Ascending aorta (tissue), 2 donors: ENCODE data around the gene SLC7A1. TPM values are rescaled to one million over a fixed set of nuclear protein-coding genes. Genes with fewer than 3 reads are reported as not detected.

Source experiments
- DNase-seq, 2 donors: peaks; one replicate each; pipeline ENCODE4 v3.0.0-alpha.2; 2019; ENCODE audit warnings: low spot score in 2 of 2
- H3K27ac ChIP-seq, 2 donors: fragments of 200-600 bp; sonication (generic); one replicate each; pipeline ENCODE4 v1.5.1; 2016 to 2017; ENCODE audit warnings: mild to moderate bottlenecking in 1 of 2
- H3K27me3 ChIP-seq: fragments of 200-600 bp; sonication (generic); one replicate; pipeline ENCODE4 v1.5.1; 2017
- H3K36me3 ChIP-seq, 2 donors: fragments of 200-600 bp; sonication (generic); one replicate each; pipeline ENCODE4 v1.5.1; 2016
- H3K4me1 ChIP-seq, 2 donors: fragments of 200-600 bp; sonication (generic); one replicate each; pipeline ENCODE4 v1.5.1; 2016 to 2017; ENCODE audit warnings: mild to moderate bottlenecking in 1 of 2
- H3K4me3 ChIP-seq, 2 donors: fragments of 200-600 bp; sonication (generic); one replicate each; pipeline ENCODE4 v1.5.1; 2016 to 2017; ENCODE audit warnings: mild to moderate bottlenecking in 1 of 2
- H3K9me3 ChIP-seq, 2 donors: fragments of 200-600 bp; sonication (generic); one replicate each; pipeline ENCODE4 v1.5.1; 2016
- intact Hi-C: fragments of 100-400 bp; cut with DNase I; formaldehyde crosslinking; loops from one replicate; pipeline ENCODE4 v1.15.1; 2023
- total RNA-seq: library from RNA; depleted of rRNA; stranded (reverse); fragments of >200 nt; gene quantifications from one replicate; pipeline ENCODE4 v1.1.0, GENCODE V29; 2016
- TF ChIP-seq, protein P1 (sequence below), 3 experiments: fragments of 200-600 bp in 2 of 3; fragments of 450-650 bp in 1 of 3; sonication (generic) in 2 of 3; IDR thresholded peaks; one replicate each; pipeline ENCODE4 v1.5.1; 2016 to 2019; ENCODE audit warnings: antibody characterized with exemption in 3 of 3, mild to moderate bottlenecking in 1 of 3, moderate library complexity in 1 of 3

The SLC7A1 gene
- total RNA-seq, 1 donor from 2014 or later = 17.2 TPM

DNA sequence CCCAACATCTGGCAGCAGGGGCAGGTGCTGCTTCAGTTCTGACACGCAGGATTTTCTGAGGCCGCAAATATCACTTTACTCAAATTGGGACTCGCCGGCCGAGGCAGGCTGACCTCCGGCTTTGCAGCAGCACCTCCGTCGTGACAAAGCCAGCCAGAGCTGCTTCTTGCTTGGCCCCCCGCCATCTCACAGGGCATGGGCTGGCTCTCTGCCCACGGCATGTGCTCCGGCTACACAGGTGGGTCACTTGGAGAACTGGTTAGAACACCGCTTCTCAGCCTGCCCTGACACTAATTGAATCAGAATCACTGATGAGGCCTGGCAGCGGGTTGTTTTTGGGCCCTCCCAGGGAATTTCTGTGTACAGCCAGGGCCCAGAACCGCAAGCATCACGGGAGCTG, 112.3 kb downstream of the SLC7A1 start:
- H3K27ac ChIP-seq = no peak overlapping the region
- no peak overlapping the region for H3K4me3 ChIP-seq
- no peaks in the 10 kb centered on the region for H3K4me1 ChIP-seq
- no peaks in the 10 kb centered on the region for H3K9me3 ChIP-seq
- H3K27me3 ChIP-seq = no peaks in the 10 kb centered on the region
- intact Hi-C loops = no loop called here
- H3K36me3 ChIP-seq = peaks cover 3 to 9% of the 10 kb centered on the region in 2 donors
- TF ChIP-seq, protein P1, sequence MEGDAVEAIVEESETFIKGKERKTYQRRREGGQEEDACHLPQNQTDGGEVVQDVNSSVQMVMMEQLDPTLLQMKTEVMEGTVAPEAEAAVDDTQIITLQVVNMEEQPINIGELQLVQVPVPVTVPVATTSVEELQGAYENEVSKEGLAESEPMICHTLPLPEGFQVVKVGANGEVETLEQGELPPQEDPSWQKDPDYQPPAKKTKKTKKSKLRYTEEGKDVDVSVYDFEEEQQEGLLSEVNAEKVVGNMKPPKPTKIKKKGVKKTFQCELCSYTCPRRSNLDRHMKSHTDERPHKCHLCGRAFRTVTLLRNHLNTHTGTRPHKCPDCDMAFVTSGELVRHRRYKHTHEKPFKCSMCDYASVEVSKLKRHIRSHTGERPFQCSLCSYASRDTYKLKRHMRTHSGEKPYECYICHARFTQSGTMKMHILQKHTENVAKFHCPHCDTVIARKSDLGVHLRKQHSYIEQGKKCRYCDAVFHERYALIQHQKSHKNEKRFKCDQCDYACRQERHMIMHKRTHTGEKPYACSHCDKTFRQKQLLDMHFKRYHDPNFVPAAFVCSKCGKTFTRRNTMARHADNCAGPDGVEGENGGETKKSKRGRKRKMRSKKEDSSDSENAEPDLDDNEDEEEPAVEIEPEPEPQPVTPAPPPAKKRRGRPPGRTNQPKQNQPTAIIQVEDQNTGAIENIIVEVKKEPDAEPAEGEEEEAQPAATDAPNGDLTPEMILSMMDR (IDR thresholded peaks at IDR 0.05) = no peak
- peak in 1 of 2 donors; percentile 24 for DNase-seq

DNA sequence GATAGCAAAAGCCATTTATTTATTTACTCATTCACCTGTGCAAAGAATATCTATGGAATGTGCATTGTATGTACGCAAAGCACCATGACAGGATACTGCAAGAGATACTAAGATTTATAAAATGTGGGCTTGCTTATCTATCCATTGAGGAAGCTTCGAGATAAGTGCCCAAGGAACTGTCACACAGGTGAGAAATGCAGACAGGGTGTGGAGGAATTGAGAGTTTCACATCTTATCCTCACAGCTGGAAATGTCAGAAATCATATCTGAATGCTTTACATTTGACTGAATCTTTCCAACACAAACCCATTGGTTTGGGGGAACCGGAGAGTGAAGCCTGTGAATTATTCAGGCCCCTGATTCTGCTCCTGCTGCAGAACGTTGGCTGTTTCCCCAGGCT, 113.0 kb downstream of the SLC7A1 start:
- Histone ChIP-seq H3K27me3 (no peaks in the 10 kb centered on the region), H3K9me3 (no peaks in the 10 kb centered on the region), H3K4me1 (no peaks in the 10 kb centered on the region), H3K4me3 (no peak overlapping the region), H3K27ac (no peak overlapping the region), H3K36me3 (peaks cover 3 to 9% of the 10 kb centered on the region in 2 donors)
- TF ChIP-seq, protein P1 (IDR thresholded peaks at IDR 0.05) = no peak
- peak in 1 of 2 donors; percentile 1 for DNase-seq
- intact Hi-C loops = no loop called here

DNA sequence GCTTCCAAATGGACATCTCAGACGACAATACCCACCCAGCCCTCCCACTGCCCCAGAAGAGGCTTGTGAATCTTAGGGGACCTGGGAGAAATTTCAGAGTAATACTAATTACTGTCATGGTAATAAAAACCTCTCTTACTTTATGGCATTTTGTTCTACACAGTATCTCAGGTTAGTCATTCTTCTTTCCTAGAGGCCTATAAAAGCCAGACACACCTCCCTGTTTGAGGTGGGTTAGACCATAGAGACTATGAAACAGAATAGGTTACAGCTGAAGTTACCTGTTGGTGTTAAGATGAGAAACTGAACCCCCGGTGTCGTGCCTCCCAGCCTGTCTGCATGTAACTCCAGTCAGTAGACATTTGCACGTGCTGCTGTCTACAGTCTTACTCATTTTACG, 113.9 kb downstream of the SLC7A1 start:
- Histone ChIP-seq H3K27me3 (no peaks in the 10 kb centered on the region), H3K27ac (no peak overlapping the region), H3K4me3 (no peak overlapping the region), H3K4me1 (no peaks in the 10 kb centered on the region), H3K36me3 (peaks cover 3 to 9% of the 10 kb centered on the region in 2 donors), H3K9me3 (no peaks in the 10 kb centered on the region)
- TF ChIP-seq, protein P1 (IDR thresholded peaks at IDR 0.05) = no peak
- peak in 1 of 2 donors; percentile 39 for DNase-seq
- intact Hi-C loops = no loop called here

DNA sequence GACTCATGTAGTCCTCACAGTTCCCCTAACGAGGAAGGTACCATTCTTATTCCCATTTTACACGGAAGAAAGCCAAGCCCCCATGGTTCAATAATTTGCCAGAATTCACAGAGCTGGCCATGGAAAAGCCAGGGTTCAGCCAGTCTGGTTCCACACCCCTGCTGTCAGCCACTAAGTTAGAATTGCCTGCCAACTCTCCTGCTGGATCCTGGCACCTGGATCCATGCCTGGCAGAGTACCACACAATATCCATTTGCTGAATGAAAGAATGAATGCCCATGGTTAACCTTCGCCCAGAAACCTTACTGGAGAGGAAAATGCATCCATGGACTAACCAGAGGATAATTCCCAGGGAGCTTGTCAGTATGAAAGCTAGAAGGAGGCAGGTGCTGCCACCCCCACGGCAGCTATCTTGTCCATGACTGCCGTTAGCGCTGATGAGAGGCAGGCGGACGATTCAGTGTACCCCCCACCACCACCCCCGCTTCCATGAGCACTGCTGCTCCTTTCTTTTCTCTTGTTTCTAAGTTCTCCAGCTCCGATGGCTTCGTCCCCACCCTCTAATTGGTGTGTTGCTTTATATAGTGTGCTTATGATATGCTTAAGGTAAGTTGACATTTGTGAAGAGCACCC, 114.5 kb downstream of the SLC7A1 start:
- peaks cover 3 to 9% of the 10 kb centered on the region in 2 donors for H3K36me3 ChIP-seq
- TF ChIP-seq, protein P1 (IDR thresholded peaks at IDR 0.05) = no peak
- H3K27me3 ChIP-seq = no peaks in the 10 kb centered on the region
- no peak overlapping the region for H3K27ac ChIP-seq
- H3K4me1 ChIP-seq = no peaks in the 10 kb centered on the region
- intact Hi-C loops = no loop called here
- no peaks in the 10 kb centered on the region for H3K9me3 ChIP-seq
- DNase-seq = peak in 1 of 2 donors; percentile 39
- no peak overlapping the region for H3K4me3 ChIP-seq

DNA sequence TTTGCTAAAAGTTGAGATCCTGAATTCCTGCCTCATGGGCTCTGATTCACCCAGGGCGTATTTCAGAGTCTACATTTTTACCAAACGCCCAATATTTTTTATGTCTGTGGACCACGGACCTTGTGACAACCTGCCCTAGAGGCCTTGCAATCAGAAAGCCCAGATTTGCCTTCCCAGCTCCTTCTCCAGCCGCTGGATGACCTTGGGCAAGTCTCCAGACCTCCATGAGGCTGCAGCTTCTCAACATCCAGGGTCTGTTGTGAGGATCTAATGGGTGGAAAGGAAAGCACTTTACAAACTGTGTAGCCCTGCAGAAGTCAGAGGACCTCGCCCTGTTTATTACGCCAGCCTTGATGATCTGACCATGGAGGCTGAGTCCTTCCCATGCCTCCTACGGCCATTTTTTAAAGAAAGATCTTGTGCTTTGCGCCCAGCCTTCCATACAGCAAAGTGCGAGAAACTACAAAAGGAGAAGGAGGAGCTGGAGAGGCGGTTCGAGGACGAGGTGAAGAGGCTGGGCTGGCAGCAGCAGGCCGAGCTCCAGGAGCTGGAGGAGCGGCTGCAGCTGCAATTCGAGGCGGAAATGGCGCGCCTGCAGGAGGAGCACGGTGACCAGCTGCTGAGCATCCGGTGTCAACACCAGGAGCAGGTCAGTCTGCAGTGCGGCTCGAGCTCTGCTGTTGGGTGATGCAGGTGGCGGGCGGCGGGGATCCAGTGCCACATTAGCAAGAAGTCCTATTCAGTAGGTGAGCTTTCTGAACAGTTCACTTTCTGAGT, 115.6 kb downstream of the SLC7A1 start:
- Histone ChIP-seq H3K36me3 (peaks cover 3 to 9% of the 10 kb centered on the region in 2 donors), H3K9me3 (no peaks in the 10 kb centered on the region), H3K27ac (no peak overlapping the region), H3K27me3 (no peaks in the 10 kb centered on the region), H3K4me1 (no peaks in the 10 kb centered on the region), H3K4me3 (no peak overlapping the region)
- peak in 1 of 2 donors; percentile 53 for DNase-seq
- TF ChIP-seq, protein P1 (IDR thresholded peaks at IDR 0.05) = no peak
- intact Hi-C loops = no loop called here
